IMR-90 (cell line): ENCODE measurements around the gene CDKAL1. TPM values are rescaled to one million over a fixed set of nuclear protein-coding genes. Genes with fewer than 3 reads are reported as not detected.

Source experiments
- ATAC-seq: fragments of 200-7000 bp; cut with Tn5 transposase; 2 replicates; pipeline ENCODE4 v1.9.1; 2020; ENCODE audit warnings: low read depth, mild to moderate bottlenecking, moderate library complexity
- BruUV-seq: library from RNA; stranded (reverse); fragments of 400-500 nt; replicated peaks from 2 replicates; lab custom pipeline; 2021; lab: Mats Ljungman, UMichigan
- CTCF ChIA-PET: fragments of 300-600 bp; formaldehyde crosslinking; extraction: SDS; loops from one replicate; lab custom pipeline; 2021; ENCODE audit warnings: antibody characterized with exemption; lab: Yijun Ruan, JAX
- POLR2A ChIA-PET: fragments of 300-600 bp; sonication (Branson Sonifier 250); formaldehyde crosslinking; loops from one replicate; lab custom pipeline; 2022; ENCODE audit warnings: antibody characterized with exemption; ENCODE audit not compliant: unreplicated experiment; lab: Charles Lee
- DNase-seq: peaks from one replicate; pipeline ENCODE4 v3.0.0; 2013
- H2AFZ ChIP-seq: replicated peaks from 2 replicates; pipeline ENCODE3; 2013; ENCODE audit warnings: low read length, mild to moderate bottlenecking; ENCODE audit not compliant: poor library complexity
- H2AK5ac ChIP-seq: 2 replicates; pipeline ENCODE4 v1.6.1; 2013; ENCODE audit warnings: low read depth, low read length, inconsistent platforms
- H2AK9ac ChIP-seq: replicated peaks from 2 replicates; pipeline ENCODE3; 2013; ENCODE audit warnings: mild to moderate bottlenecking, low read depth, low read length, moderate library complexity; ENCODE audit not compliant: poor library complexity
- H2BK120ac ChIP-seq: 2 replicates; pipeline ENCODE4 v1.6.1; 2013; ENCODE audit warnings: low read depth, low read length, inconsistent platforms
- H2BK15ac ChIP-seq: 3 replicates; pipeline ENCODE4 v1.6.1; 2013; ENCODE audit warnings: low read depth, low read length, inconsistent platforms
- H2BK20ac ChIP-seq: 2 replicates; pipeline ENCODE4 v1.6.1; 2013; ENCODE audit warnings: low read depth, mild to moderate bottlenecking, inconsistent platforms, low read length, moderate library complexity
- H2BK5ac ChIP-seq: 2 replicates; pipeline ENCODE4 v1.6.1; 2013; ENCODE audit warnings: mild to moderate bottlenecking, low read depth, low read length, inconsistent platforms; ENCODE audit not compliant: poor library complexity, severe bottlenecking
- H3K14ac ChIP-seq: replicated peaks from 2 replicates; pipeline ENCODE4 v1.6.1; 2013; ENCODE audit warnings: low read depth, low read length, inconsistent platforms
- H3K18ac ChIP-seq: 2 replicates; pipeline ENCODE4 v1.6.1; 2013; ENCODE audit warnings: low read depth, low read length, control low read depth
- H3K23ac ChIP-seq: 2 replicates; pipeline ENCODE4 v1.6.1; 2013; ENCODE audit warnings: low read depth, low read length, inconsistent platforms
- H3K27ac ChIP-seq: 2 replicates; pipeline ENCODE4 v1.5.1; 2013; ENCODE audit warnings: mild to moderate bottlenecking, control low read depth, low read length; ENCODE audit not compliant: insufficient read depth
- H3K27me3 ChIP-seq: 2 replicates; pipeline ENCODE4 v1.6.1; 2013; ENCODE audit warnings: low read length; ENCODE audit not compliant: control insufficient read depth, insufficient read depth
- H3K36me3 ChIP-seq: 2 replicates; pipeline ENCODE4 v1.6.1; 2013; ENCODE audit warnings: low read length, mixed read lengths; ENCODE audit not compliant: control insufficient read depth, insufficient read depth
- H3K4ac ChIP-seq: 2 replicates; pipeline ENCODE4 v1.6.1; 2013; ENCODE audit warnings: low read depth, low read length, inconsistent platforms
- H3K4me1 ChIP-seq: 2 replicates; pipeline ENCODE4 v1.6.1; 2013; ENCODE audit warnings: low read length, mixed read lengths; ENCODE audit not compliant: control insufficient read depth, insufficient read depth
- H3K4me2 ChIP-seq: 2 replicates; pipeline ENCODE4 v1.6.1; 2013; ENCODE audit warnings: low read depth, mild to moderate bottlenecking, control low read depth, low read length, moderate library complexity
- H3K4me3 ChIP-seq: 2 replicates; pipeline ENCODE4 v1.5.1; 2013; ENCODE audit warnings: low read depth, mild to moderate bottlenecking, control low read depth, low read length, moderate library complexity; ENCODE audit not compliant: insufficient read depth
- H3K56ac ChIP-seq: 2 replicates; pipeline ENCODE4 v1.6.1; 2013; ENCODE audit warnings: low read length, inconsistent platforms; ENCODE audit not compliant: insufficient read depth; ENCODE audit errors: extremely low read depth
- H3K79me1 ChIP-seq, 2 experiments: 2 replicates each; pipeline ENCODE4 v1.6.1; 2013; ENCODE audit warnings: low read length in 2 of 2, inconsistent platforms in 1 of 2, low read depth in 1 of 2
- H3K9ac ChIP-seq: 2 replicates; pipeline ENCODE4 v1.6.1; 2013; ENCODE audit warnings: low read depth, low read length, control low read depth
- H3K9me1 ChIP-seq: 2 replicates; pipeline ENCODE4 v1.6.1; 2013; ENCODE audit warnings: low read length, inconsistent platforms; ENCODE audit not compliant: insufficient read depth
- H3K9me3 ChIP-seq: 2 replicates; pipeline ENCODE4 v1.6.1; 2013; ENCODE audit warnings: low read length; ENCODE audit not compliant: control insufficient read depth, insufficient read depth
- H4K20me1 ChIP-seq: 2 replicates; pipeline ENCODE4 v1.6.1; 2013; ENCODE audit warnings: low read length, inconsistent platforms; ENCODE audit not compliant: insufficient read depth
- H4K5ac ChIP-seq: 2 replicates; pipeline ENCODE4 v1.6.1; 2013; ENCODE audit warnings: mild to moderate bottlenecking, low read depth, low read length, control low read depth
- H4K8ac ChIP-seq, 2 experiments: 2 replicates each; pipeline ENCODE4 v1.6.1; 2013; ENCODE audit warnings: low read depth in 2 of 2, low read length in 2 of 2, control low read depth in 1 of 2, inconsistent platforms in 1 of 2
- H4K91ac ChIP-seq: 2 replicates; pipeline ENCODE4 v1.6.1; 2013; ENCODE audit warnings: low read depth, low read length, inconsistent platforms; ENCODE audit not compliant: insufficient read depth
- BHLHE40 ChIP-seq: fragments of 150-350 bp; IDR thresholded peaks from 2 replicates; pipeline ENCODE4 v1.6.1; 2016; ENCODE audit warnings: mild to moderate bottlenecking, low read depth, low read length
- CEBPB ChIP-seq: IDR thresholded peaks from 2 replicates; pipeline ENCODE4 v1.6.1; 2012; ENCODE audit warnings: low read depth, low read length, improper control_type of control experiment
- CHD1 ChIP-seq: IDR thresholded peaks from 2 replicates; pipeline ENCODE4 v1.6.1; 2012; ENCODE audit warnings: low read depth, low read length, improper control_type of control experiment
- CTCF ChIP-seq: conservative IDR thresholded peaks from 2 replicates; pipeline ENCODE4 v1.5.1; 2012; ENCODE audit warnings: mild to moderate bottlenecking, low read depth, low read length, improper control_type of control experiment
- ELK1 ChIP-seq: fragments of 150-350 bp; IDR thresholded peaks from 2 replicates; pipeline ENCODE4 v1.6.1; 2016; ENCODE audit warnings: low read depth, mild to moderate bottlenecking, low read length, moderate library complexity, borderline replicate concordance
- FOS ChIP-seq: fragments of 150-350 bp; IDR thresholded peaks from 2 replicates; pipeline ENCODE4 v1.6.1; 2016; ENCODE audit warnings: low read depth, low read length
- MAFK ChIP-seq: IDR thresholded peaks from 2 replicates; pipeline ENCODE4 v1.6.1; 2012; ENCODE audit warnings: low read depth, low read length, improper control_type of control experiment
- MAZ ChIP-seq: IDR thresholded peaks from 2 replicates; pipeline ENCODE4 v1.6.1; 2012; ENCODE audit warnings: low read depth, mild to moderate bottlenecking, low read length, improper control_type of control experiment, moderate library complexity, borderline replicate concordance
- MXI1 ChIP-seq: IDR thresholded peaks from 2 replicates; pipeline ENCODE4 v1.6.1; 2012; ENCODE audit warnings: low read depth, mild to moderate bottlenecking, low read length, moderate library complexity, borderline replicate concordance
- NFE2L2 ChIP-seq: fragments of 150-350 bp; IDR thresholded peaks from 2 replicates; pipeline ENCODE4 v1.6.1; 2016; ENCODE audit warnings: low read depth, mild to moderate bottlenecking, low read length
- RAD21 ChIP-seq: IDR thresholded peaks from 2 replicates; pipeline ENCODE4 v1.6.1; 2012; ENCODE audit warnings: low read length, improper control_type of control experiment
- RFX5 ChIP-seq: IDR thresholded peaks from 2 replicates; pipeline ENCODE4 v1.8.0; 2012; ENCODE audit warnings: low read depth, mild to moderate bottlenecking, low read length, moderate library complexity
- SMC3 ChIP-seq: fragments of 150-350 bp; IDR thresholded peaks from 2 replicates; pipeline ENCODE4 v1.6.1; 2016; ENCODE audit warnings: low read depth, mild to moderate bottlenecking, antibody characterized with exemption, low read length, moderate library complexity
- USF2 ChIP-seq: fragments of 150-350 bp; IDR thresholded peaks from 2 replicates; pipeline ENCODE4 v1.6.1; 2017; ENCODE audit warnings: mild to moderate bottlenecking, antibody characterized with exemption, low read length, low read depth
- WGBS, 2 experiments: methylation state at CpG; one replicate each; pipeline versions ENCODE4 v1.1.5 to v1.1.7; 2013; ENCODE audit warnings: missing lambda C conversion rate in 2 of 2; ENCODE audit not compliant: insufficient read length in 1 of 2; ENCODE audit errors: extremely low coverage in 2 of 2; 5-methylcytosine and 5-hydroxymethylcytosine counted together
- dilution Hi-C: fragments of 300-500 bp; cut with HindIII; formaldehyde crosslinking; loops from one replicate; pipeline ENCODE4 v1.14.3; 2018; ENCODE audit warnings: low sequenced_read_pairs; ENCODE audit not compliant: unreplicated experiment
- in situ Hi-C: fragments of 300-500 bp; cut with MboI; formaldehyde crosslinking; loops from 3 replicates; pipeline ENCODE4 v1.14.3; 2019; ENCODE audit warnings: low sequenced_read_pairs, inconsistent platforms, mixed read lengths
- intact Hi-C: fragments of 100-400 bp; cut with micrococcal nuclease; formaldehyde crosslinking; loops from 2 replicates; pipeline ENCODE4 v1.10.0; 2022
- polyA plus RNA-seq, 3 experiments: library from polyadenylated mRNA; depleted of rRNA; stranded (reverse); fragments of >200 nt; gene quantifications; 2 replicates each; pipeline ENCODE4 v1.2.3, GENCODE V29; 2012; ENCODE audit warnings: low replicate concordance in 1 of 3
- total RNA-seq: library from RNA; depleted of rRNA; stranded (reverse); fragments of >200 nt; gene quantifications from 2 replicates; pipeline ENCODE4 v1.2.3, GENCODE V29; 2012

Gene CDKAL1
- total and polyA plus RNA-seq, 2 of the 4 experiments (the other 2 are of a cell fraction): 3.7 to 13.1 TPM

GRCh38 chr6:21132856-21133838, 598.9 kb downstream of the CDKAL1 start:
- Histone ChIP-seq H4K91ac (no peak overlapping the region), H3K36me3 (no peaks in the 10 kb centered on the region), H4K5ac (no peak overlapping the region), H2AFZ (no peak overlapping the region), H3K4me2 (no peak overlapping the region), H3K9me3 (no peaks in the 10 kb centered on the region), H3K4me1 (no peaks in the 10 kb centered on the region; the same call in 1 of the 2 replicates), H3K18ac (no peak overlapping the region), H4K8ac (no peak overlapping the region), H3K56ac (no peak overlapping the region), H3K4me3 (no peak overlapping the region), H2AK9ac (no peak overlapping the region), H3K27ac (no peak overlapping the region), H3K14ac (no peak overlapping the region), H3K9ac (no peak overlapping the region), H3K9me1 (no peaks in the 10 kb centered on the region), H2AK5ac (no peak overlapping the region), H3K4ac (no peak overlapping the region), H4K20me1 (no peaks in the 10 kb centered on the region), H3K27me3 (no peaks in the 10 kb centered on the region), H2BK120ac (no peak overlapping the region), H2BK15ac (no peak overlapping the region), H2BK5ac (no peak overlapping the region), H3K79me1 (no peaks in the 10 kb centered on the region), H2BK20ac (no peak overlapping the region), H3K23ac (no peak overlapping the region)
- DNase-seq: no peak
- ATAC-seq: no peak
- WGBS, 2 experiments: no CpG with 5 or more reads among the region's 6 CpGs
- ChIA-PET CTCF (no interaction called here), POLR2A (no interaction called here)
- BruUV-seq: no TSS peak
- dilution Hi-C loops: no loop called here
- in situ Hi-C loops: no loop called here
- intact Hi-C loops: no loop called here
- no peak for TF ChIP-seq FOS
- no peak for TF ChIP-seq SMC3
- TF ChIP-seq RAD21: no peak
- no peak for TF ChIP-seq CTCF
- TF ChIP-seq MXI1: no peak
- no peak for TF ChIP-seq USF2
- TF ChIP-seq BHLHE40: no peak
- TF ChIP-seq ELK1: no peak
- no peak for TF ChIP-seq MAFK
- TF ChIP-seq CEBPB: no peak
- no peak for TF ChIP-seq RFX5
- TF ChIP-seq CHD1: no peak
- TF ChIP-seq MAZ: no peak
- TF ChIP-seq NFE2L2: no peak
